ENCODE measurements around the gene CFAP69. TPM values are rescaled to one million over a fixed set of nuclear protein-coding genes. Genes with fewer than 3 reads are reported as not detected.

Gene CFAP69
- total and polyA plus RNA-seq, 2 of the 8 experiments (the other 6 are each of a cell fraction or from before 2014, with no cell fraction given): 1.00 to 3.8 TPM

- Histone ChIP-seq H2BK5ac (ENCODE audit: low read depth, low read length) (no peak overlapping the region), H2BK20ac (ENCODE audit: low read length) (no peak overlapping the region), H4K20me1 (replicated peaks in 1 of 2; ENCODE audit: control insufficient read depth in 1 of 2, insufficient read depth in 2 of 2, low read length in 2 of 2) (no peaks in the 10 kb centered on the region), H3K14ac (ENCODE audit: insufficient read length) (no peak overlapping the region), H2BK15ac (ENCODE audit: low read length) (no peak overlapping the region), H3K4me2 (ENCODE audit: insufficient read depth in 1 of 2, low read depth in 2 of 2, low read length in 2 of 2) (no peak overlapping the region), H3K27me3 (replicated peaks in 1 of 4; ENCODE audit: control insufficient read depth in 3 of 4, extremely low read depth in 1 of 4, insufficient read depth in 3 of 4, low read length in 3 of 4) (no peaks in the 10 kb centered on the region), H3K4me3 (ENCODE audit: extremely low read depth in 1 of 4, insufficient read depth in 2 of 4, low read depth in 3 of 4, low read length in 4 of 4) (no peak overlapping the region), H3K4ac (replicated peaks; ENCODE audit: insufficient read length, low read depth, low read length) (no peak overlapping the region), H3K9ac (replicated peaks in 1 of 4; ENCODE audit: extremely low read depth in 1 of 4, low read depth in 3 of 4, low read length in 3 of 4) (no peak overlapping the region), H2BK120ac (replicated peaks; ENCODE audit: low read depth, low read length) (no peak overlapping the region), H2AK5ac (ENCODE audit: low read depth, low read length) (no peak overlapping the region), H3K27ac (ENCODE audit: low read depth, low read length) (no peak overlapping the region), H3K9me3 (ENCODE audit: insufficient read depth in 2 of 2, low read depth in 1 of 2, low read length in 1 of 2) (no peaks in the 10 kb centered on the region), H3K36me3 (ENCODE audit: control insufficient read depth in 2 of 4, insufficient read depth in 4 of 4, low read length in 3 of 4) (peaks cover 0 to 22% (median 7%) of the 10 kb centered on the region in 4 experiments; a peak in 4 of 8 replicates), H3K4me1 (replicated peaks in 1 of 4; ENCODE audit: control insufficient read depth in 3 of 4, insufficient read depth in 4 of 4, low read length in 3 of 4) (no peaks in the 10 kb centered on the region), H3K23me2 (ENCODE audit: low read depth, low read length) (no peaks in the 10 kb centered on the region), H3K56ac (replicated peaks; ENCODE audit: insufficient read length, low read depth, low read length) (no peak overlapping the region), H3K79me1 (ENCODE audit: low read depth, low read length) (peaks cover 4% of the 10 kb centered on the region), H3K23ac (ENCODE audit: insufficient read length) (no peak overlapping the region), H3K18ac (ENCODE audit: extremely low read depth, low read length) (no peak overlapping the region), H2AFZ (ENCODE audit: low read length) (no peak overlapping the region), H4K91ac (replicated peaks; ENCODE audit: insufficient read length, low read length) (no peak overlapping the region), H2BK12ac (ENCODE audit: low read depth, low read length) (no peak overlapping the region), H4K5ac (ENCODE audit: insufficient read length, low read depth, low read length) (no peak overlapping the region), H3K79me2 (ENCODE audit: control insufficient read depth in 1 of 2, insufficient read depth in 2 of 2, low read length in 2 of 2) (peaks cover 4 to 39% of the 10 kb centered on the region in 2 experiments; a peak in 3 of 4 replicates), H4K8ac (ENCODE audit: extremely low read depth, insufficient read depth, low read length) (no peak overlapping the region)
- ChIA-PET CTCF (ENCODE audit: partially characterized antibody) (no interaction called here), POLR2A (ENCODE audit: partially characterized antibody) (no interaction called here)
- DNase-seq (ENCODE audit: low read depth in 1 of 2, low spot score in 2 of 2) (no peak), FAIRE-seq (no peak)
- TF ChIP-seq RNF2 (IDR thresholded peaks at IDR 0.05; ENCODE audit: borderline replicate concordance, low read depth, low read length, missing control alignments, poor library complexity, severe bottlenecking) (no peak), EP300 (IDR thresholded peaks at IDR 0.05; ENCODE audit: borderline replicate concordance in 1 of 2, low read depth in 2 of 2, low read length in 2 of 2) (no peak), CHD2 (IDR thresholded peaks at IDR 0.05; ENCODE audit: low read length) (no peak), SAP30 (IDR thresholded peaks at IDR 0.05; ENCODE audit: insufficient read depth, insufficient replicate concordance, low read length) (no peak), CBX8 (IDR thresholded peaks at IDR 0.05; ENCODE audit: borderline replicate concordance, low read depth, low read length) (no peak), USF2 (IDR thresholded peaks at IDR 0.05; ENCODE audit: low read length) (no peak), CTBP2 (IDR thresholded peaks at IDR 0.05; ENCODE audit: borderline replicate concordance, insufficient read depth, insufficient read length, low read length) (no peak), TBP (IDR thresholded peaks at IDR 0.05; ENCODE audit: low read depth, low read length) (no peak), GTF2F1 (IDR thresholded peaks at IDR 0.05; ENCODE audit: borderline replicate concordance, low read depth, low read length) (no peak), ASH2L (IDR thresholded peaks at IDR 0.05; ENCODE audit: low read length) (no peak), POLR2AphosphoS5 (IDR thresholded peaks at IDR 0.05; ENCODE audit: low read depth, low read length) (no peak), TAF7 (optimal IDR thresholded peaks at IDR 0.05; ENCODE audit: borderline replicate concordance, low read depth, low read length) (no peak)
Measured at GRCh38 chr7:90351987-90352386, 107.0 kb downstream of the CFAP69 start.
